Measurements from ENCODE around the gene TMCC3. TPM values are rescaled to one million over a fixed set of nuclear protein-coding genes. Genes with fewer than 3 reads are reported as not detected.

TMCC3 gene
- total RNA-seq, 1 experiment from 2014 or later, result 19.9 TPM

GRCh38 chr12:94599189-94599588, 51.2 kb downstream of the TMCC3 start:
- H3K9me2 ChIP-seq (ENCODE audit: insufficient read depth), result no peaks in the 10 kb centered on the region
- no peak overlapping the region for H3K4me2 ChIP-seq
- BruUV-seq (replicated peaks), result no TSS peak
- no peak overlapping the region for H3K4me3 ChIP-seq
- CTCF ChIA-PET, result no interaction called here
- H3K36me3 ChIP-seq (ENCODE audit: low read depth), result no peaks in the 10 kb centered on the region
- POLR2A ChIA-PET (ENCODE audit: unreplicated experiment), result no interaction called here
- H3K27ac ChIP-seq, result no peak overlapping the region
- no peak for DNase-seq
- H3K9me3 ChIP-seq (ENCODE audit: insufficient read depth, low read depth), result no peaks in the 10 kb centered on the region
- peaks cover 45% of the 10 kb centered on the region for H3F3A ChIP-seq (ENCODE audit: insufficient read depth, low read depth)
- H3K27me3 ChIP-seq (ENCODE audit: insufficient read depth, low read depth), result no peaks in the 10 kb centered on the region
- no peaks in the 10 kb centered on the region for H4K20me1 ChIP-seq (ENCODE audit: insufficient read depth)
- H3K4me1 ChIP-seq (replicated peaks; ENCODE audit: insufficient read depth), result peaks cover 43% of the 10 kb centered on the region
- H3K79me2 ChIP-seq (ENCODE audit: low read depth), result peaks cover 29% of the 10 kb centered on the region; the same call in 1 of the 2 replicates
- intact Hi-C loops (cut with micrococcal nuclease; ENCODE audit: unreplicated experiment), result loop anchor here (5.0 kb wide), 1 partner anchor 163 kb away; no protein-coding TSS in a partner anchor
- TF ChIP-seq EZH2 (IDR thresholded peaks at IDR 0.05; ENCODE audit: low read depth), result no peak
- no peak for TF ChIP-seq CTCF (conservative IDR thresholded peaks at IDR 0.05)
- no peak overlapping the region for H2AFZ ChIP-seq

- Histone ChIP-seq H2AFZ (no peak overlapping the region), H3K4me3 (no peak overlapping the region), H3K27ac (peak overlapping the region; percentile 81), H3K36me3 (ENCODE audit: low read depth) (no peaks in the 10 kb centered on the region), H3K27me3 (ENCODE audit: insufficient read depth, low read depth) (no peaks in the 10 kb centered on the region), H3F3A (ENCODE audit: insufficient read depth, low read depth) (peaks cover 45% of the 10 kb centered on the region), H4K20me1 (ENCODE audit: insufficient read depth) (no peaks in the 10 kb centered on the region), H3K79me2 (ENCODE audit: low read depth) (peaks cover 19% of the 10 kb centered on the region; the same call in 1 of the 2 replicates), H3K4me1 (replicated peaks; ENCODE audit: insufficient read depth) (peaks cover 52% of the 10 kb centered on the region), H3K4me2 (peak overlapping the region; percentile 20; the same call in 1 of the 2 replicates), H3K9me3 (ENCODE audit: insufficient read depth, low read depth) (no peaks in the 10 kb centered on the region), H3K9me2 (ENCODE audit: insufficient read depth) (no peaks in the 10 kb centered on the region)
- no TSS peak for BruUV-seq (replicated peaks)
- intact Hi-C loops (cut with micrococcal nuclease; ENCODE audit: unreplicated experiment), result loop anchor here (5.0 kb wide), 1 partner anchor 165 kb away; no protein-coding TSS in a partner anchor
- POLR2A ChIA-PET (ENCODE audit: unreplicated experiment), result no interaction called here
- DNase-seq, result peak; percentile 33 to 91
- CTCF ChIA-PET, result interaction anchor here (0.6 kb wide), 1 partner anchor 17 kb away, joined by 9 read pairs; no protein-coding TSS in a partner anchor
- TF ChIP-seq EZH2 (IDR thresholded peaks at IDR 0.05; ENCODE audit: low read depth), result no peak
- no peak for TF ChIP-seq CTCF (conservative IDR thresholded peaks at IDR 0.05)
Observed at GRCh38 chr12:94597268-94597667, 53.1 kb downstream of the TMCC3 start.

- peak overlapping the region; percentile 63 for H3K4me2 ChIP-seq
- POLR2A ChIA-PET (ENCODE audit: unreplicated experiment), result no interaction called here
- intact Hi-C loops (cut with micrococcal nuclease; ENCODE audit: unreplicated experiment), result loop anchor here (1.0 to 5.0 kb wide), 2 partner anchors 19 to 166 kb away; no protein-coding TSS in a partner anchor
Observed at GRCh38 chr12:94596596-94596995, 53.8 kb downstream of the TMCC3 start.

More at GRCh38 chr12:94596596-94596995, 53.8 kb downstream of the TMCC3 start:
- Histone ChIP-seq H4K20me1 (ENCODE audit: insufficient read depth) (no peaks in the 10 kb centered on the region), H3K27ac (peak overlapping the region; percentile 81), H3F3A (ENCODE audit: insufficient read depth, low read depth) (peaks cover 45% of the 10 kb centered on the region), H3K9me3 (ENCODE audit: insufficient read depth, low read depth) (no peaks in the 10 kb centered on the region), H3K27me3 (ENCODE audit: insufficient read depth, low read depth) (no peaks in the 10 kb centered on the region), H3K4me1 (replicated peaks; ENCODE audit: insufficient read depth) (peaks cover 52% of the 10 kb centered on the region), H3K9me2 (ENCODE audit: insufficient read depth) (no peaks in the 10 kb centered on the region), H3K36me3 (ENCODE audit: low read depth) (no peaks in the 10 kb centered on the region), H3K79me2 (ENCODE audit: low read depth) (peaks cover 25% of the 10 kb centered on the region), H2AFZ (no peak overlapping the region), H3K4me3 (no peak overlapping the region)
- CTCF ChIA-PET, result interaction anchor here (0.6 kb wide), 1 partner anchor 18 kb away, joined by 9 read pairs; no protein-coding TSS in a partner anchor
- DNase-seq, result peak; percentile 49 to 99
- no TSS peak for BruUV-seq (replicated peaks)
- TF ChIP-seq CTCF (conservative IDR thresholded peaks at IDR 0.05) (no peak), EZH2 (IDR thresholded peaks at IDR 0.05; ENCODE audit: low read depth) (no peak)
